HG02798 (cell line): ENCODE results near the gene PTGES.
"Not testable (repeated sequence)": the region's sequence is repeated elsewhere in the genome, so short reads cannot be mapped to it uniquely, and the experiment has no call there.

Source experiments
- ATAC-seq: cut with Tn5 transposase; IDR thresholded peaks from one replicate; pipeline ENCODE4 v1.9.1; 2021; ENCODE audit warnings: mild to moderate bottlenecking; ENCODE audit not compliant: unreplicated experiment, poor library complexity

Gene PTGES, protein sequence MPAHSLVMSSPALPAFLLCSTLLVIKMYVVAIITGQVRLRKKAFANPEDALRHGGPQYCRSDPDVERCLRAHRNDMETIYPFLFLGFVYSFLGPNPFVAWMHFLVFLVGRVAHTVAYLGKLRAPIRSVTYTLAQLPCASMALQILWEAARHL

DNA sequence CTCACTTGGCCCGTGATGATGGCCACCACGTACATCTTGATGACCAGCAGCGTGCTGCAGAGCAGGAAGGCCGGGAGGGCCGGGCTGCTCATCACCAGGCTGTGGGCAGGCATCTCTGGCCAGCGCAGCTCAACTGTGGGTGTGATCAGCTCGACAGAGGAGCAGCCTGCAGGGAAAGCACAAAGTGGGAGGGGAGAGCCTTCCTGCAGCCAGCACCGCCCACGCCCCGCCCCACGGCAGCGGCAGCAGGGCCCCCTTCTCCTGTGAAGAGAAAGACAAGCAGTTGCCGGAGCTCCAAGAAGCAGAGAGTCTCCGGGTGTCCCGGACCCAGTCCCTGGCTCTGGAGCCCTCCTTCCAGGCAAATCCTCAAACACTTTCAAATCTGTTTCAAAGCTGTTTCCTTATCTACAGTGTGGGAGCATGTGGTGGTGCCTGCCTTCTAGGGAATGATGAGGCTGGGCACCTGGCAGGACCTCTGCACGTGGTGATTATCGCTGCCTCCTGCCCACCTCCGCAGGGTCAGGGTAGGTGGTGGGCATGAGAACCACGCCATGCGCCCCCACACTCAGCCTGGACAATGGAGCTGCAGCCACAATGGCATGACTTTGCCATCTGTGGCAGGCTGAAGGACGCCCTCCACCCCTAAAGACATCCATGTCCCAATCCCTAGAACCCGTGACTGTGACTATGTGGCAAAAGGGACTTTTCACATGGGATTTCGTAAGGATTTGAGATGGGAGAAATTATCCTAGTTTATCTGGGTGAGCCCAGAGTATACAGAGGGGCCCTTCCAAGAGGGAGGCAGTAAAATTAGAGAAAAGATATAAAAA, at the start of gene PTGES:
TSS of gene PTGES (minus strand) at position 143 of the 830 bp plus-strand sequence. CDS start at position 113, 30 bp downstream.
- no peak for ATAC-seq

DNA sequence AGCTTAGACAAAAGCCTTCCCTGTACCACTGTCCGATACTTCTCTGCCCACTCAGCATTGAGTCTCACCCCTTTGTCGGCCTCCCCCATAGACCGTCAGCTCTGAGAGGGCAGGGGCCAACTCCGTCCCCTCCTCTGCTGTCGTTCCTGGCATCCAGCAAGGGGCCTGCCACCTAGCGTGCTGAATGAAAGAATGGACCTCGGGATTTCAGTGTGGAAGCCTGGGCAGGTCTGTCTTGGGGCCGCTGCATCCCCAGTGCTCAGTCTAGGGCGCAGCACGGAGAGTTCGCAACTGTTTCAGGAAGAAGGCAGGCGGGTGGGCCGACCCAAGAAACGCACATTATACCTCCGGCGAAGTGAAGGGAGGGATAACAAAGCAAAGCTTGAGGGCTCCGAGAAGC, 48.7 kb upstream of the PTGES start:
- ATAC-seq: no peak

DNA sequence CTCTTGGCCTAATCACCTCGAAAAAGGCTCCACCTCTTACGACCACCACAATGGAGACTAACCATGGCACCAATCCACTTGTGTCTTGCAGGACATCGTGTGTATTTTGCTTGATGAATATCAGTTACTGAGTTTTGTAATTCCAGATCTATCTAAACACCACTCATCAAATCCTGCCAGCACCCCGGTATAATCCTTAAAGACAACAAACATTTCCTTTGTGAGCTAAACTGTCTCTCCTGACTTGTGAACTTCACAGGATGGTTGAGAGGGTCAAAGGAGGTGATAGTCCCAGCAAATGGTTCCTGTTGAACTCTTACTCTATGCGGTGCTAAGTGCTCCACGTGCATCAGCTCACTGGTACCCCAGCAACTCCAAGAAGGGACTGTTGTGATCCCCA, 46.1 kb upstream of the PTGES start:
- no peak for ATAC-seq

DNA sequence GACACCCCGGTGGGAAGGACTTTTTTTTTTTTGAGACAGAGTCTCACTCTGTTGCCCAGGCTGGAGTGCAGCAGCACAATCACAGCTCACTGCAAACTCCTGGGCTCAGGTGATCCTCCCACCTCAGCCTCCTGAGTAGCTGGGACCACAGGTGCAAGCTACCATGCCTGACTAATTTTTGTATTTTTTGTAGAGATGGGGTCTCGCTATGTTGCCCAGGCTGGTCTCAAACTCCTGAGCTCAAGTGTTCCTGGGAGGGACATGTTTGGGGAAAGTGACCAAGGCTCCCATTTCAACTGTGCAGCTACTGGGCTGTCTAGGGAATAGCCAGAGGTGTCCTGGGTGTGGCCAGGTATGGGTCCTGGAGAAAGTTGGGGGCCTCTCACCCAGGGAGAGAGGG, 43.2 kb upstream of the PTGES start:
- not testable (repeated sequence) for ATAC-seq

DNA sequence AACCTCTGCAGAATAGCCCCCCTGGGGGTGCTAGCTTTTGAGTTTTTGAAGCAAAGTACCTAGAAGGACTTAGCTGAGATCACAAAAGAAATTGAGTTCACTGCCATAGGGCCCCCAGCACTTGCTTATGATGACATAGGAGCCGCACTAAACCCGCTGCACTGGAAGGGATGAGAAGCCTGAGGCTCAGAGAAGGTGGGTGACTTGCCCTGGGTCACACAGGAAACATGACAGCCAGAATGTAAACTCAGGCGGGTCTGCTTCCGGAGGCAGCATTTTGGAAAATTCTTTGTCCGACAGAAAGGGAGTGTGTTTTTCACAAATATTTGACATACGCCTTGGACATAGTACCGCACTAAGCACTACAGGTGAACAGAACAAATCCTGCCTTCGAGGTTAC, 41.7 kb upstream of the PTGES start:
- no peak for ATAC-seq

DNA sequence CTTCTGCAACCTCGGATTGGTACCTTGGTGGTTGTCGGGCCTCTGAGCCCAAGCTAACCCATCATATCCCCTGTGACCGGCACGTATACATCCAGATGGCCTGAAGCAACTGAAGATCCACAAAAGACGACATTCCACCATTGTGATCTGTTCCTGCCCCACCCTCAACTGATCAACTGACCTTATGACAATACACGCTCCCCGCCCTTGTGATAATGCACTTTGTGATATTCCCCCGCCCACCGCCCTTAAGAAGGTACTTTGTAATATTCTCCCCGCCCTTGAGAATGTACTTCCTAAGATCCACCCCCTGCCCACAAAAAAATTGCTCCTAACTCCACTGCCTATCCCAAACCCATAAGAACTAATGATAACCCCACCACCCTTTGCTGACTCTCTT, 33.6 kb upstream of the PTGES start:
- no peak for ATAC-seq

DNA sequence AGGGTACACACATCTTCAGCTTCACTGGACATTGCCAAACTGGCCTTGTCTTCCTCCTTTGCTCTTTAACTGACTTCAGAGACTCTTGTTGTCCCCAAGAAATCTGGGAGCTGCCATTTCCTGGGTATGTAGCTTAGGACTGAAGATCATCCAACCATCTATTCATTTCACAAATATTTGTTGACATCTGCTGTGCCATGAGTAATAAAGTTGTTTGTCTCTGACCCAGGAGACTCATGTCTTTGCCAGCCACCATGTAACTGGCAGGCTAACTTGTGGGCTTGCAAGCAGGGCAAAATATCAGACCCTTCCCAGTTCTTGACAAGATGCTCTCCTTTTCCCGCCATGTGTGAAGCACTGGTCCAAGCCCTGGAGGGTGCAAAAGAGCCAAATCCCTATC, 33.0 kb upstream of the PTGES start:
- ATAC-seq: no peak

DNA sequence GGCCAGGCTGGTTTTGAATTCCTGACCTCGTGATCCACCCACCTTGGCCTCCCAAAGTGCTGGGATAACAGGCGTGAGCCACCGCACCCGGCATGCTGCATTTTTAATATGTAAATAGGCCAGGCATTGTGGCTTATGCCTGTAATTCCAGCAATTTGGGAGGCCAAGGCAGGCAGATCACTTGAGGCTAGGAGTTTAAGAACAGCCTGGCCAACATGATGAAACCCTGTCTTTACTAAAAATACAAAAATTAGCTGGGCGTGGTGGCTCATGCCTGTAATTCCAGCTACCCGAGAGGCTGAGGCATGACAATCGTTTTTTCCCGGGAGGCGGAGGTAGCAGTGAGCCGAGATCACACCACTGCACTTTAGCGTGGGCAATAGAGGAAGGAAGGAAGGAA, 32.1 kb upstream of the PTGES start:
- not testable (repeated sequence) for ATAC-seq

DNA sequence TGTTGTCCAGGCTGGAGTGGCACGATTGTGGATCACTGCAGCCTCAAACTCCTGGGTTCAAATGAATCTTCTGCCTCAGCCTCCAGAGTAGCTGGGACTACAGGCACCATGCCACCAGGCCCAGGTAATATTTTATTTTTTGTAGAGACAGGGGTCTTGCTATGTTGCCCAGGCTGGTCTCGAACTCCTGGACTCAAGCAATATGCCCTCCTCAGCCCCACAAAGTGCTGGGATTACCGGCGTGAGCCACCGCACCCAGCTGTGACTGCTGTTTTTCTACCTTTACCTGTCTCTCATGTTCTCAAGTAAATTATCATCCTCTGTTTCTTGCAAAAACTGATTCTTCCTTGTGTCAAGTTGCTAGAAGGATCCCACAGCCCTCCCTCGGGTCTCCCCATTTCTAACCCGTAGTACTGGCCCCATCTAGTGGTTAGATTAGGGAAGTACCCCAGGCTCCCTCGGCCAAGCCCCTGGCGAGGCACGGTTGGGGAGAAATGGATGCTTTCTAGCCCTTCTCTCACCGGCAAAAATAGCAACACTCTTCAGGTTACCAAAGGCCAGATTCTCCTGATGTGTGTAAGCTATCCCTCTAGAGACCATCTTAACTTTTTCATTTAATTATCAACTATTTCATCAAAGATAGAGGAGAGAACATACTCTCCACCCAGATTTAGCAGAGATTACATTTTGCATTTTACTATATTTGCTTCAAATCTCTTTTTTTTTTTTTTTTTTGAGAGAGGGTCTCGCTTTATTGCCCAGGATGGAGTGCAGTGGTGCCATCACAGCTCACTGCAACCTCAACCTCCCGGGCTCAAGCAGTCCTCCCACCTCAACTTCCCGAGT, 30.9 kb upstream of the PTGES start:
- ATAC-seq: no peak

DNA sequence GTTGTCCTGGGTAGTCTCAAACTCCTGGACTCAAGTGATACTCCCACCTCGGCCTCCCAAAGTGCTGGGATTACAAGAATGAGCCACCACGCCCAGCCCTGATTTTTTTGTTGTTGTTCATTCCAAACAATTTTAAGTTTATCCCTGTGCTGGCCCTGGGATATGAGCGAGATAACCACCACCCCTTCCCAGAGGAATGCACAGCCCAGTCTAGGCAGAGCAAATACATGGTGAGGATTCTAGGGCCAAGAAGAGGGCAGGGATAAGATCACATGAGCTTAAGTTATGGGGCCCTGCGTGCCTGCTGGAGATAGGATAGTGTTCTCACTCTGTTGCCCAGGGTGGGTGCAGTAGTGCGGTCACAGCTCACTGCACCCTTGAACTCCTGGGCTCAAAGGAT, 29.1 kb upstream of the PTGES start:
- no peak for ATAC-seq

DNA sequence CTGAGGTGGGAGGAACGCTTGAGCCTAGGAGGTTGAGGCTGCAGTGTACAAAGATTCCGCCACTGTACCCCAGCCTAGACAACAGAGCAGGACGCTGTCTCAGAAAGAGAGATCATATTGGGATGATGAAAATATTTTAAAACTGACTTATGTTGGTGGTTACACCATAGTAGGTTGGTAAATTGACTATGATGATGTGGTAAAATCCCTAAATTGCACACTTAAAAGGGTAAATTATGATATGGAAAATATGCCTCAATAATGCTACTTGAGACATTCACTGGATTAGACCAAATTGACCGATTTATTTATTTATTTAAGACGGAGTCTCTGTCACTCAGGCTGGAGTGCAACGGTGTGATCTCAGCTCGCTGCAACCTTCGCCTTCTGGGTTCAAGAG, 28.3 kb upstream of the PTGES start:
- no peak for ATAC-seq

DNA sequence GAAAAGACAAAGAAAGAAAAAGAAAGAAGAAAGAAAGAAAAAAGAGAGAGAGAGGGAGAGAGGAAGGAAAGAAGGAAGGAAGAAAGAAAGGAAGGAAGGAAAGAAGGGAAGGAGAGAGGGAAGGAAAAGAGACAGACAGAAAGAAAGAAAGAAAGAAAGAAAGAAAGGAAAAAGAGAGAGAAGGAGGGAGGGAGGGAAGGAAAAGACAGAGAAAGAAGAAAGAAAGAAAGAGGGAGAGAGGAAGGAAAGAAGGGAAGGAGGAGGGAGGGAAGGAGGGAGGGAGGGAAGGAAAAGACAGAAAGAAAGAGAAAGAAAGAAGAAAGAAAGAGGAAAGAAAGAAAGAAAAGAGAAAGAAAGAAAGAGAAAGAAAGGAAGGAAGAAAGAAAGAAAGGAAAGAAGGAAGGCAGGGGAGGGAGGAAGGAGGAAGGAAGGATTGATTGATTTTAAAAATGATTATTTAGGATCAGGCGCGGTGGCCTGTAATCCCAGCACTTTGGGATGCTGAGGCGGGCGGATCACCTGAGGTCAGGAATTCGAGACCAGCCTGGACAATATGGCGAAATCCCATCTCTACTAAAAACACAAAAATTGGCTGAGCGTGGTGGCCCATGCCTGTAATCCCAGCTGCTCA, 26.8 kb upstream of the PTGES start:
- no peak for ATAC-seq

DNA sequence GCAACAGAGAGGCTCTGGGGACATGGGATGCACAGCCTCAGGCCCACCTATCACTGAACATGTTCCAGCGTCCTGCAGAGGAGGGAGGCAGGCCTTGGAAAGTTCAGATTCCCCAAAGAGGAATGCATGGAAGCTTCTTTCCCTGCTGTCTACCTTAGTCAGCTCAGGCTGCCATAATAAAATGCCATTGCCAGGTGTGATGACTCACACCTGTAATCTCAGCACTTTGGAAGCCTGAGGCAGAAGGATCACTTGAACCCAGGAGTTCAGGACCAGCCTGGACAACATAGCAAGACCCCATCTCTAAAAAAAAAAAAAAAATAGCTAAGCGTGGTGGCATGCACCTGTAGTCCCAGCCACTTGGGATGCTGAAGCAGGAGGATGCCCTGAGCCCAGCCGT, 25.6 kb upstream of the PTGES start:
- ATAC-seq: no peak

DNA sequence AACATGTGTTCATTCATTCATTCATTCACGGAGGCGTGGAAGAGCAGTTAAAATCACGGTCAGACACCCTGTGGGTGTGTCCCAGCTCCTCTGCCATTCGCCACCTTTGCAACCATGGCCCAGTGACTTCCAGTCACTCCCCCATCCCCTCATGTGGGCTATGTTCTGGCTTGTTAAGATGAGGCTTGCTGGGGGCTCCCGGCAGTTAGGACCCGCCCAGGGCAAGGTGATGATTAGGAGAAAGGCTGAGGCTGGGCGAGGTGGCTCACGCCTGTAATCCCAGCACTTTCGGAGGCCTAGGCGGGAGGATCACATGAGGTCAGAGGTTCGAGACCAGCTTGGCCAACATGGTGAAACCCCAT, 24.9 kb upstream of the PTGES start:
- no peak for ATAC-seq

DNA sequence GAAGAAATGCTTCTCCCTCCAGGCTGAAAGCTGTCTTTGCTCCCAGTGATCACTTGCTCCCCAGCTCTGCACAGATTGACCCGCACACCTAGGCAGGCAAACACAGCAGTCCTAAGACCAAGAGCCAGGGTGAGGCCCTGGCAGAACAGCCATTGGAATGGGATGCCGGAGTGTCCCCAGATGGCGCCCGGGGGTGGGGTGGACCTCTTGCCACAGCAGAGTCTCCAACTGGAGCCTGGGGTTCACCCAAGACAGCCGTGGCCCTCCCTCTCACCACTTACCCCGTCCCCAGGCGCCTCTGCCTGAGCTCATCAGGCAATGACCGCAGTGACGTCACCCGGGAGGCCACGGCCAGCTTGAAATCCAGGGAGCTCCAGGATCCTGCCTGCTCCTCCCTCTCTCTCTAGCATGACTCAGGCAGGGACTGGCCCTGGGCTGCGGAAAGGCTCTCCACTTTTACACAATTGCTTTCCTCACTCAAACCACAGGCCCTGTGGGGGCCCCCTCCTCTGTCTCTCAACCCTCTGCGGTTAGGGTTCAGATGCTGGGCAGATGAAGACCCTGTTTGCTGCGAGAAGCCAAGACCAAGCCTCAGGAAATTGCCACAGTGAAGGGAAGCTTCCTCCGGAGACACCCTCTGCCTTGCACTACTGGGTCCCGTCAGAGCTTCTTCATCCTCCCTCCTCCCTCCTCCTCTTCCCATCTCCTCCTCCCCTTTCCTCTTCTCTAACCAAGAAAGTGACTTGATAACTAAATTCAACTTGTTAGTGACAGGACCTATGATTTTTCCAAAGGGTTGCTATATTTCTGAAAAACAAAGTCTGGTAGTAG, 24.3 kb upstream of the PTGES start:
- no peak for ATAC-seq

DNA sequence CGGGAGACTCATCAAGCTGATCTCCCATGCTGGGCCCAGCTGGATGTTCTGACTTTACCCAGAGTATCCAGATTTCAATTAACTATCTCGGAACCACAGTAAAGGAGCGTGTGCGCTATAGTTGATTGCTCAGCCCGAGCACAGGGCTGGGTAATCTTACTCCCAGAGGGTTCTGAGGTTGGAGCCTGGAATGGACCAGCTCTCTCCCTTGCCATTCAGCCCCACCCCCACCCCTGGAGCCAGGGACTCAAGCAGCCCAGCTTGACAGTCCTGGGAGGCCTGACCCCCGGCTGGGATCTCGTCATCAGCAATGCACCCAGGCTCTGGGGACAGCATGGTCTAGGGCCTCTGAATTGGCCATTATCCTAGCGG, 23.7 kb upstream of the PTGES start:
- ATAC-seq: no peak

DNA sequence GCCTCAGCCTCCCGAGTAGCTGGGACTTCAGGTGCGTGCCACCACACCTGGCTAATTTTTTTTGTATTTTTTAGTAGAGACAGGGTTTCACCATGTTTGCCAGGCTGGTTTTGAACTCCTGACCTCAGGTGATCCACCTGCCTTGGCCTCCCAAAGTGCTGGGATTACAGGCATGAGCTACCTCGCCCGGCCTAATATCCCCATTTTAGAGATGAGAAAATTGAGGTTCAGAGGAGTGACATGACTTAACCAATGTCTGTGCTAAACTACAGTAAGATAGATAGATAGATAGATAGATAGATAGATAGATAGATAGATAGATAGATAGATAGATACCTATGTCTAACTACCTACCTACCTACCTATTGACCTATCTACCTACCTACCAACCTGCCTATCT, 23.3 kb upstream of the PTGES start:
- ATAC-seq: not testable (repeated sequence)

DNA sequence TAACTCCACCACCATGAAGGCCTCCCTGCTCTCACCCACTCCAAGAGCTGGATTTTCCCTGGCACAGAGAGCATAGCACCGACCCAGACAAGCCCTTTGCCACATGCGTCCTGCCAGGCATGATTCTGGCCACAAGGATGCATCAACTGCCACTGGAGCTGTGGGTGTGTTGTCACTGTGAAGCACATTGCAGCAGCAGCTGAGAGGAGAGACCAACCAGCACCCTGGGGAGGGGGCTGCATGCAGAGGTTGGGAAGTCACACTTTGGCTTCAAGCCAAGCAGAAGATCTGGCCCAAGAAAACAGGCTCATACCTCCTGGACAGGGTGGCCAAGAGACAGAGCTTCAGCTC, 22.6 kb upstream of the PTGES start:
- no peak for ATAC-seq

DNA sequence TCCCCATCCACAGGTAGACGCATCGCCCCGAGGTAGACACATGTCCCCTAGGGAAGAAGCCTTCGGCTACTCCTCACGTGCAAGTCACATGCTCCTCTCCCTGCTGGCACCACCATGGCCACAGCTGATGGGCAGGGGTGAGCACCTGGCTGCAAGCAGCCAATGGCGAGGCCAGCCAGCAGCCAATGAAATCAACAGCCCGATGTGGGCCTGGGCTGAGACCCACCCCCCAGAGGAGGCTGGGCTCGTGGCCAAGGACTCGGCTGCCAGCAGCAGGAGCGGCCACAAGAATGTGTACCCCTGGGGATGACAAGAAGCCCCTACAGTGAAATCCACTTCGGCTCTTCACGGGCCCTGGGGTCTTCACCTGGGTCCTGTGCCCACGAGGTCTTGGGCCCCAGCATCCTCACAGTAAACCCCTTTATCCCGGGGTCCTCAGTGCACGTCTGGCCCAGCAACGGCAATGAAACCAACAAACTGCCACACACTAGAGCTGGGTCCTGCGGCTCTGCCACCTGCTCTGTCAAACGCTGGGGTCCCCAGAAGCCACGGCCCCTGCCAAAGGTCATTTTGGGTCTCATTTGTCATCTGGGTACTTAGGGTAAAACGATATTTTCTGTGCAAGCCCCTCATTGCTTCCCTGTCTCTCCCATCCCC, 22.1 kb upstream of the PTGES start:
- no peak for ATAC-seq
